Hematopoietic multipotent progenitor cell treated with erythropoietin and hydrocortisone succinate and interleukin-3 and kit ligand, for 15 days (in vitro differentiated cells): Measurements from ENCODE around the gene VAV3.
"Not testable (repeated sequence)": the region's sequence is repeated elsewhere in the genome, so short reads cannot be mapped to it uniquely, and the experiment has no call there.

Experiments
- DNase-seq: peaks from one replicate; pipeline ENCODE4 v3.0.0-alpha.2; 2015; ENCODE audit warnings: low spot score

VAV3 gene

DNA sequence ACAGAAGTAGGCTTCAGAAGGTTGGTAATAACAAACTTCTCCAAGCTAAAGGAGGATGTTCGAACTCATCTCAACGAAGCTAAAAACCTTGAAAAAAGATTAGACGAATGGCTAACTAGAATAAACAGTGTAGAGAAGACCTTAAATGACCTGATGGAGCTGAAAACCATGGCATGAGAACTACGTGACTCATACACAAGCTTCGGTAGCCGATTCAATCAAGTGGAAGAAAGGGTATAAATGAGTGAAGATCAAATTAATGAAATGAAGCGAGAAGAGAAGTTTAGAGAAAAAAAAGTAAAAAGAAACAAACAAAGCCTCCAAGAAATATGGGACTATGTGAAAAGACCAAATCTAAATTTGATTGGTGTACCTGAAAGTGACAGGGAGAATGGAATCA lies 231.6 kb downstream of the VAV3 start:
- DNase-seq, result not testable (repeated sequence)

DNA sequence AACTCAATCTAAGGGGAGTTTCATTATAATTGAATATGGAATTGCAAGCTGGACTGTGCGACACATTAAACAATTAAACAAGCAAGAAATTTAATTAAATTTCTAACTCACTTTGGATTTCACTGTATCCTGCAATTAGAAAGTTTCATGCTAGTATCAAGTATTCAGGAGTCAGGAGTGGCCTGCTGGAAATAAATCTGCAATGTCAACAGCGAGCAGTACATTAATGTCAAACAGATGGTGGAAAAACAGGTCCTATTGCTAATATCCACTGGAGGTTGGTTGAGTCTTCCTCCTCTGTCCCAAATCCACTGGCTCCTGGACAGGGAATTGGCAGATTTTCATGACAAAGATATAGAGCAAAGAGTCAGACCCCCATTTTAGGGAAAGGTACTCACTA lies 237.1 kb downstream of the VAV3 start:
- no peak for DNase-seq

DNA sequence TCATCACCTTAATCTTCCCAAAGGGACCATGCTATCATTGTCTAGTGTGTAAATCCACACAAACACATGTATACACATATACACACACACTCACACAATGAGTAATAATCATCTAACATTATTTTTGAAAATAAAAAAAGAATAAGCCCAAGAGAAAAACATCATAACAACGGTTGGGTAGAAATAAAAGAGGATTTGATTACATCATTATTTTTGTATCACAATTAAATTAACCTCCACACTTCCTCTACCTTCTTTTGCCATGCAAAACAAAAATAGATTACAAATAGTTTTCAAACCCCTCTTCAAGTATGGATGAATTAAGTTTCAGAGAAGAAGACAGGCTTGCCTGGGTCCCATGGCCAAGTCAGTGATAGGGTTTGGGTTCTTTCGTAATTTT lies 238.1 kb downstream of the VAV3 start:
- no peak for DNase-seq

DNA sequence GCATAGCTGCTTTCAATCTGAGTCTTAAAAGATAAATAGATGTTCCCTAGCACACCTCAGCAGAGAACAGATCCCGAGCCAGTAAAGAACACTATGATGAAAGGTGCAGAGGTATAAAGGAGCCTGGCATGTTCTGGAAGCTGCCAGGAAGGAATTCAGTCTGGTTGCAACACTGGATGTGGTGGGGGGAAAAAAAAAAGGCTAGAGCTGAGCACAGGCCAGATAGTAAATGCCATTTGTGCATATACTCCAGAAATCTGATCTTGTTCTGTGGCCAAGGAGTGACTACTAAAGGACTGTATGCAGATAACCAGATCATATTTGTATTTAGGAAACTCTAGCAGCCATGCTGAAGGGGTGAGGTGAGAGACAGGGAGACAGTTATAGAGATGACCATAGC lies 240.3 kb downstream of the VAV3 start:
- no peak for DNase-seq

DNA sequence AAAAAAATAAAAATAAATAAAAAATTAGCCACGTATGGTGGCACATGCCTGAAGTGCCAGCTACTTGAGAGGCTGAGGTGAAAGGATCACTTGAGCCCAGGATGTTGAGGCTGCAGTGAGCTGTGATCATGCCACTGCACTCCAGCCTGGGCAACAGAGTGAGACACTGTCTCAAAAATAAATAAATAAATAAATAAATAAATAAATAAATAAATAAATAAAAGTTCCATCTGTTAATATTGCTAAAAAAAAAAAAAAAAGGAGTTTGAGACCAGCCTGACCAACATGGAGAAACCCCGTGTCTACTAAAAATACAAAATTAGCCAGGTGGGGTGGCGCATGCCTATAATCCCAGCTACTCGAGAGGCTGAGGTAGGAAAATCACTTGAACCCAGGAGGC lies 244.8 kb downstream of the VAV3 start:
- DNase-seq, result not testable (repeated sequence)

DNA sequence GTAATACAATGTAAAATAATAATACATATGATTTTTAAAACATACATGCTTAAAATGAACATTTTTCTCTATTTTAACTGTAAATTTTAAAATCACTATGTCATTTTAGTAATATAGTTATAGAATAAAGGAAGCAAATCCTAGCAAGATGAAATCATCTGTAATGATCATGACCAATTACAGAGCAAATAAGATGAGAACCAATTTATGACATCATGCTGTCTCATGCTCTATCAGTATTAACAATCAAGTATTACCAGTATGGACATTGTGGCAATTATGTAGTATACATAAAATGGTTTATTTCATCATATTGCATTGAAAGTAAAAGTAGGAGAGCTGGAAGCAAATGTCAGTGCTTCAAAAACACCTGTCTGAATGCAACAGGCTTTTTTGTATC lies 255.0 kb downstream of the VAV3 start:
- DNase-seq, result no peak

DNA sequence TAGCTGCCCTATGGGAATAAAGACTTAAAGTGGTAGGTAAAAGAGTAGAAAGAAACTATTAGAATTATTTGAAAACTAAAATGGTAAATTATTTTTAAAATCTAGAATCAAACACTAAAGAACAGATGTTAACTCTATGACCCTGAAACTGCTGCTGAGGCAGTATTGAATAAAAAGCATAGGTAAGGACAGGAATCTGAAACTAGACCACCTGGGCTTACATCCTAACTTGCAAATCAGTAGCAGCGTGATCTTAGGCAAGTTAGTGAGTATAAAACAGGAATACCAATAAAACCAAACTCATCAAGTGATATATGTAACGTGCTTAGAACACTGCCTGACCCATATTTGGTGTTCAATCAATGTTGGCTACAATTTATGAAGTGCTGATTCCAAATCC lies 257.9 kb downstream of the VAV3 start:
- DNase-seq, result no peak

DNA sequence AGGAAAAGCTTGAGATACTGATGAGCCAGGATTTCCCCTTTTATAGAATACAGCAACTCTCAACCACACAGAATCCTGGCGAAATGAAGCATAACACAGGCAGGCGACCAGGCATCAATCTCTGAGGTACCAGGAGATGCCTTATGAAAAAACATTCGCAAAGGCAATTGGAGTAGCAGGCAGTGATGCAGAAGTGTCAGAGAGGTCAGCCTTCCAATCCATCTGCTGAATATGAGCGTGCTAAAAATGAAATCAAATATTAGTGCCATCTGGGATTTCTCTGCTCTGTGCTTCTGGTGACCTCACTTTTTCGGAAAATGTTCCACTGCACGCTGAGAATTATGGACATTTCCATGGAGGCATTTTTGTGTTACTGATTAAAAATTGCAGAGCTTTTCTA lies 258.8 kb downstream of the VAV3 start:
- DNase-seq, result no peak

DNA sequence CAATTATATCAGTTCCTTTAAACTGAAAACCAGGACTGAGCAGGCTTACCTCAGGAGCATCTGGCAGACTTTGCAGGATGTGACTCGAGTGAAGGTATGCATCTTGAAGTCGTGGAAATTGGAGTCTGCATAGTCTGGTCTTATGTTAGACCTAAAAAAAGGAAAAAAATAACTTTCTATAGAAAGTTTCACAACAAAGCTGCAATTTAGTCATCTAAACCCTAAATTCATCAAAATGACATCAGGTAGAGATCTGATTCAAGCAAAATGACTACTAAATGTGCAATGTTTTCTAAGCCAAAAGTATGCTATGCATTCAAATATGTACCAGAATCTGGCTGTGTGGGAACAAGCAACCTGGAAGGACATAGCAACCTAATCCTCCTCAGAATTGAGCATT lies 260.1 kb downstream of the VAV3 start:
- DNase-seq, result no peak

DNA sequence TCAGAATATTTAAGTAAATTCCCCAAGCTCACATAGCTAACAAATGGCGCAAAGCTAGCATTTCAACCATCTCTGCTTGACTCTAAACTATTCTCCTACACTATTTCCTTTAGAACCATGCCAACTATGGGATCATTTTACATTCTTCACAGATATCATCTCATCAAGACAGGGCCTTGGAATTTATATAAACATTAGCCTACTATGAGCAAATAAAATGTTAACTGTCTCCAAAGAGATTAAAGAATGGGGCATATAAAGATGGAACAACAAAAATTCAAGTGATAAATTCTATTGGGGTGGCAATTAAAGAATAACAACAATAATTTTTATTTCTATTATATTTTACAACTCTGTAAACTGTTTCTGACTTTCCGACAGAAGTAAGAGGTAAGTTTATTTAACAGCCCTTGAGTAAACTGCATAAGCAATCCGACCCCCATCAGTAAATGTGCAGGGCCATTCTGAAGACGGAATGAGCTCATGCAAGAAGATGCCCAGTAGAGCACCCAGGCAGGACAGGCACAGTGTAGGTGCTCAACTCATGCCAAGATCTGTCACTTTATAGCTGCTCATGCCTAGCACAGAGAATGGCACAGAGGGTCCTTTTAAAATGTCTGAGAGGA lies 261.9 kb downstream of the VAV3 start:
- no peak for DNase-seq

DNA sequence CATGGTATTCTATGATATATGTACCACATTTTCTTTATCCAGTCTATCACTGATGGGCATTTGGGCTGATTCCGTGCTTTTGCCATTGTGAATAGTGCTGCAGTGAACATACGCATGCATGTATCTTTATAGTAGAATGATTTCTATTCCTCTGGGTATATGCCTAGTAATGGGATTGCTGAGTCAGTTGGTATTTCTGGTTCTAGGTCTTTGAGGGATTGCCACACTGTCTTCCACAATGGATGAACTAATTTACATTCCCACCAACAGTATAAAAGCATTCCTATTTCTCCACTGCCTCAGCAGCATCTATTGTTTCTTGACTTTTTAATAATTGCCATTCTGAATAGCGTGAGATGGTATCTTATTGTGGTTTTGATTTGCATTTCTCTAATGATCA lies 264.3 kb downstream of the VAV3 start:
- DNase-seq, result not testable (repeated sequence)

DNA sequence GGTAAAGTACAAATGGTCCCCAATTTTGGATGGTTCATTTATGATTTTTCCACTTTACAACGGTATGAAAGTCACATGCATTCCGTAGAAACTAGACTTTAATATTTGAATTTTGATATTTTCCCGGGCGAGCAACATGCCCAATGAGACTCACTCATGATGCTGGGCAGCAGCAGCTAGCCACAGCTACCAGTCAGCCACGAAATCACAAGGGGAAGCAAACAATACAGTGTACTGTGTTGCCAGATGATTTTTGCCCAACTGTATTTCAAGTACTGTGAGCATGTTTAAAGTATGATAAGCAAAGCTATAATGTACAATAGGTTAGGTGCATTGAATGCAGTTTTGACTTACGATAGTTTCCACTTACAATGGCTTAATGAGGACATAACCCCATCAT lies 266.8 kb downstream of the VAV3 start:
- no peak for DNase-seq

DNA sequence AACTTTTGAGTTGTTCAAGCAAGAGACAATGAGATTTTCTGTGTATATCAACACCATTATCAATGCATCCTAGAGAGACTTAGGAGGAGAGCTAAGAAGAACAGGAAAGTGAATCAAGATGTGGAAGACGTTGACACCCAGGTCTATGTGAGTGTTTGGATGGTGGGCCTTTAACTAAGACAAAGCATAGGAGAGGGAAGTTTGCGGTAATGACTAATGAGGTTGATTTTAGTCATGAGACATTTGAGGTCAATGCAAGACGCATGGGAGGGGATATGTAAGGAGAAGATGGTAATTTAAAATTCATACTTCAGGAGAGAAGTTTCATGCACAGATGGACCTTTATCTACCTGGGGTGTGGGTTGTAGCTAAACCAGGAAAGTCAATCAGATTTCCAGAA lies 269.6 kb downstream of the VAV3 start:
- DNase-seq, result no peak

DNA sequence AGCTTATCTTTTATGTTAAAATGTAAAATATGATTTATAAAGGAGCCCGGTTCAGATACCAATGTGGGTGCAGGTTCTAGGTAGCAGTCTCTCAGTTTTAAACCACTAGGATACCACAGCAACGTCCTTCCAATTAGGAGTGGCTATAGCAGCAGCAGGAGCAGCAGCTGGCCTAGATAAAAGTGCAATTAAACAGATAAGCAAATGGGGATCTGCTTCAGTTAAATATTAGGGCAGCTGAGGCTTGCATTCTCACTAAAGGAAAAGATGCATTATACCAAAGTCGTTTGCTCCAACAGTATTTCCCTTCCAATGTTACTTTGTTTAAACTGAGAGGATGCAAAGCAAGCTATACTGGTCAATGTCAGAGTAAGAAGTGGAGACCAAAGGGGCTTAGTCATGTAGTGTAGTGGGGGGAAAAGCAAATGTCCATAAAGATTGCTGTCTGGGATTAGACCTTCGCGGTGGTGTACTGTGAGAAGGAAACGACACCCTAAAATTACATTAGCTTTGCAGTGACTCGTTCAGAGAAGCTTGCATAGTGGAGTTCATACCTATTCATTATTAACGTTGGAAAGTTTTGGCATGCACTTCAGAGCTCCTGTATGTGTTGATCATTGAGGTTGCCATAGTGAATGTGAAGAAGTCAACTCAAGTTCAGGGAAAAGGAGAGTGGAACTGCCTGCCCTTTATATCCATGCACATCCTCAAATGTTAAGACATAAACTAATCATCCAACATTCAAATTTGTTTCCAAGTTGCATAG lies 272.2 kb downstream of the VAV3 start:
- DNase-seq, result no peak

DNA sequence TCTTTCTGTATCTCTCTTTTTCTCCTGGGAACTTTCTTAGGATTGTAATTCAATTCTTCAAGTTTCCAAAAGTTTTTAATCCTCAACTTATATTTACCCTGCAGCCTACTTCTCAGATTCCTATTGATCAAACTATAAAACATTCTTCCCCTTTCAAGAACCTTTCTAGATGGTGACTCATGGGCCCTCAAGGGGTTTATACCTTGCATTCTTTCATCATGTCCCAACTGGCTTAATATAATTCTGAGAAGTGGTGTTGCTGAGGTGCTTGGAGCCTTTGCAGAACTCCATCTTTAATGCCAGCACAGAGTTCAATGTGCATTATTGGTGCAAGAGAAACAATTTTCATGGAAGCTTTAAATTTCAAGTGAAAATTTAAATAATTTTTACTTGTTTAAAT lies 273.4 kb downstream of the VAV3 start:
- no peak for DNase-seq

DNA sequence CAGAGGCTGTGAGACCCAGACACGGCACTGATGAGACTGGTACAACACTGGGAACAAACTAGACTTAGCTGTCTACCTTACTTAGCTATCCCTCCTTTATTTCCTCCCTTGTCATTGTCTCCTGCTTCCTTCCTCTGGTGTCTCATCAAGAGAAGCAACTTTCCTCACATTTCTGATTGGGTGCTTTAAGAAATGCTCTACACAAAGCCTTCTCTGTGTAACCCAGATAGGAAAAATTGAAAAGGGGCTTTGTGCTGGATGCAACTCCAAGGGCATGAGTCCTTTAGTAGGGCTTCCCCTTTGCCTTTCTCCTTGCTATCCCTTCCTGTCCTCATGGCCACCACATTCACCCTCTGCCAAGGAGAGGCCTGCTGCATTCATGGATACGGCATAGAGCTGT lies 274.5 kb downstream of the VAV3 start:
- no peak for DNase-seq

DNA sequence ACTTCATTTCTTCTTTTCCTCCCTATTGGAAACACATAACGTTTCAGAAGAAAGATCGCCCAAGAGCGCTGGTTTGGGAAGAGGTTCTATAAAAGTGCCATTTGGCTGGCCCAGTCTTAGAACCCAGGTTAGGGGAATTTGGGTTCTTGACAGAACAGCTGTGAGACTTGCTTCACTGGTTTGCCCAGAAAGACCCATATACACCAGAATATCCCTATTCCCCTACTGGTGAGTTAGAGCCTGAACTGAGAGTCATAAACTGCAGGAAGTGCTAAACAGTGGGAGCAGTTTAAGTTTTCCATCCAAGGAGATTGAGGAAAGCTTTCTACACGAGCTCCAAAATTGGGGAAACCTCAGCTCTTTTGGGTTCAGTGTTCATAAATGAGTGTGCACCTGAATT lies 275.2 kb downstream of the VAV3 start:
- DNase-seq, result no peak

DNA sequence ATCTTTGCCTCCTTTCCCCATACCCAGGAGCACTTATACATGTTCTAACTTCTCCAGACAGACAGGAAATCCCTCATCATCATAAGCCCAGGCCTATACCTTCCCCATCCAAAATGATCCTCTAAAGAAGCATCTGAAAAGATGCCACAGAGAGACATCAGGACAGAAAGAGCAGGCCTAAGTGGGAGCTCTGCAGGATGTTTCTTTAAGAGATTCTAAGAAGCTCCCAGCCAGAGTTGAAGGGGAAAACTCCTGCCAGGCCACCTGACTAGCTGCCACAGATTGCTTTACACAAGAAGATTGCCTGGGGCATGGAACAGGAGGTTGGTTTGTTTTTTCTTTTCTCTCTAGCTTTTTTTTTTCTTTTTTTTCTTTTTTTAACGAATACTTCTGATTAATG lies 275.8 kb downstream of the VAV3 start:
- no peak for DNase-seq

DNA sequence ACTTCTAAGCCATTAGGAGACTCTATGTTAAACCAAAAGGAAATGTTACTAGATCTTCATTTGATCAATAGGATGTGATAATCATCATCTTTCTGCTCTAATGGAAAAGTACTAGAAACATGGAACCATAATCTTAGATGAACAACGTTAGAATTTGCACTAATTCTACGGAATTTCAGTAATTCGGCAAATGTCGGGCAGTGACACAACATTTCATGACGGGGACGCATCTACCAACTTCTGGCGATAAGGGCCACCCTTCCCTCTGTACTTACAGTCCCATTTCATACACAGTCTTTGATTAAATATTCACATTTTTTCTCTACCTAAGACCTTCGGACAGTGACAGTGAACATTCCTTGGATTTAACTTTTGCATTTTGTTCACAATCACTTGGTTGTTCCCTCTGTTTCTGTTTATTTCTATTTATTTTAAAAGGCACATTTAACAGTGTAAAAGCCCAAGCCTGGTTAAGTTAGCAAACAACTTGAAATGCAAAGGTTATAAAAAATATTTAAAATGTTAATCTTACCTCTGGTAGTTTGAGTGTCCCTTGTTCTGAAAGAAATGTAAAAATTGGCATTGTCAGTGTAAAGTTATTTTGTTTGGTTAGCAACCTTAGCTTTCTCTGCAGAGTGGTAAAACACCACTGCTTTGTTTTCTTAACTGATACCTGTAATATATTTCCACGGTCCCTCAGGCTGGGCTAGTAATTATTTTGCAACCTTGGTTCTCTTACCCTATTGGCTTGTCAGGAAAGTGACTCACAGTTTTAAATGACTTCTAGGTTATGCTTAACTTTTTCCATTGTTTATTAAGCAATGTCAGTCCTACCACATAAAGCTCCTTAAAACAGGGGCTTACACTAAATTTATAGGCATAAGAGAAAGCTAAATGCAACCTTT lies 276.9 kb downstream of the VAV3 start:
- no peak for DNase-seq

DNA sequence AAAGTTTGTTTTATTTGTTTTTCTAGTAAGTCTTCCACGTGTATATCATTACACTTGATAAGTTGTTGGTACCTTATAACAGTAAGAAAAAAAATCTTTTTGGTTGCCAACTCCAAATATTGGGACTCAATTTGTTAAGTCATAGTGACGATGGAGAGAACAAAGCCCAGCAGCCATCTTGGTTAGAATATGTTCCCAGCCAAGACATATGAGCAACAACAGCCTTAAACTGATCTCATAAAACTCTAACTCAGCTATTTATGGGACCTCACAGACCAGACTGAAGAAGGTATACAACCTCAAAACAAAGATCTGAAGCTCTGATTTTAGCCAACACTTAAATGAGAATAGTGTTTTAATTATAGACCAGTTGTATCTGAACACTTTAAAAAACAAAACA lies 281.3 kb downstream of the VAV3 start:
- no peak for DNase-seq

DNA sequence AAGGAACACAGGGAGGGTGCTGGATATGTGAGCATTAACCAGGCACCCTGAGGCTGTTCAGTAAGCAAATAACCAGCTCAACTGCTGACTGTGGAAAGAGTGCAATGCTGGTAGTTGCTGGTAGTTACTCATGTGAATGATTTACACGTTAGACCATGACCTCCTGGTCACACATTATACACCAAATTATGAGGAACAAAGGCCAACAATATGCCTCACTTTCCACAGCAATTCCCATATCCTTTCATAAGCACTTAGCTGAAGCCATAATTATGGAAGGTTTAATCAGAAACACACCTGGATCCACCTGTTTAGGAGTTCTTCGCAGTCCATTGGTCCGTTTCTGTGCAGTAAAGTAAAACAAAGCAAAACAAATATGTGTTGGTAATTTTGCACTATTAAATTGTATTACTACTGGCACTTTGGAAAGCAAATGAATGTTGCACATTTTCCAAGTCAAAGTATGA lies 281.8 kb downstream of the VAV3 start:
- DNase-seq, result no peak

DNA sequence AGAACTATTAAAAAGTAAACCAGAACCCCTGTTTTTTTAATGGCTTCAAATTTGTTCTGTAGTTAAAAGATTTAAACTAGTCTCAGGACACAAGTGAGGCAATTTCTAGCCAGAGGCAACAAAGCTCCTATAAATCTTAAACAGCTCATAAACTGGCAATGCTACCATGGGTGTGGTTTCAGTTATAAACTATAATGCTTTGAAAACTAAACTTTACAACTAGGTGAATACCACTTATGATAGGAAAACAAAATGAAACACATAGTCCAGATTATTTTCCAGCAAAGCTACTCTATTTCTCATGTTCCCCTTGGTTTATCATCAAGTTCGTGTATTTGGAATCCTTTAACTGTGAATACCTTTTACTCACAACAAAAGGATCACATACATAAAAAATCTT lies 282.5 kb downstream of the VAV3 start:
- no peak for DNase-seq

DNA sequence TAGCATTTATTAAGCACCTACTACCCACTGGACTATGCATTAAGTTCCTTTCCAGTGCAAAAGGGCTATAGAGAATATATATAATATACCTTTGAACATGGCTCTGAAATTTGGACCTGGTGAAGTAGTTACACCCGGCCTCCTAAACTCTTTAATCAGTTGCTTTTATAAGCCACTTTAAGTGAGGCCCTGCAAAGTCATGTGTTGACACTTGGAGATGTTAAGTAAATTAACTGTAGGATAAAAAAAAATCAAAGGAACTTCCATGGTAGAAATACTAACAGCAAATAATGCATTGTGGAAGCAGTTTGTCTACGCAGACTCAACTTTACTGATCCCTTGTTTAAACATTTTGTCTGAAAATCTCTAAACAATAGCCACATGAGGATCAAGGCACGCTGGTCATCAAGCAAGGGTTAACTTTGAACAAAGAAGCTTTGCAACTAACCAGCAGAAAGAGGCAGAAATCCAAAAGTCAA lies 283.9 kb downstream of the VAV3 start:
- DNase-seq, result no peak
